WTC11 (cell line): ENCODE results near the gene FSTL4. TPM values are rescaled to one million over a fixed set of nuclear protein-coding genes. Genes with fewer than 3 reads are reported as not detected.
A peak's percentile ranks its signal among the peaks of the same experiment; 100 is the strongest.

Source experiments
- ATAC-seq: fragments of 200-7000 bp; cut with Tn5 transposase; 2 replicates; pipeline ENCODE4 v1.10.0; 2021; ENCODE audit warnings: mild to moderate bottlenecking, moderate library complexity
- CTCF ChIA-PET: fragments of 300-600 bp; sonication (Branson Sonifier 250); formaldehyde crosslinking; loops from one replicate; lab custom pipeline; 2021; ENCODE audit warnings: antibody characterized with exemption; lab: Charles Lee
- POLR2A ChIA-PET: fragments of 350-600 bp; sonication (Branson Sonifier 250); formaldehyde crosslinking; loops from one replicate; lab custom pipeline; 2021; ENCODE audit warnings: antibody characterized with exemption; lab: Charles Lee
- DNase-seq: peaks from one replicate; pipeline ENCODE4 v3.0.0; 2021; ENCODE audit warnings: low spot score
- H3K27ac Mint-ChIP-seq: 2 replicates; pipeline ENCODE4 v1.8.0; 2021; ENCODE audit warnings: mixed read lengths
- H3K27me3 Mint-ChIP-seq: 2 replicates; pipeline ENCODE4 v1.8.0; 2021; ENCODE audit warnings: low read depth, mild to moderate bottlenecking, moderate library complexity, mixed read lengths
- H3K36me3 Mint-ChIP-seq: 2 replicates; pipeline ENCODE4 v1.8.0; 2021; ENCODE audit warnings: mixed read lengths
- H3K4me1 Mint-ChIP-seq: 2 replicates; pipeline ENCODE4 v1.8.0; 2022; ENCODE audit warnings: mixed read lengths
- H3K4me3 Mint-ChIP-seq: 2 replicates; pipeline ENCODE4 v1.8.0; 2021; ENCODE audit warnings: mild to moderate bottlenecking, moderate library complexity, mixed read lengths
- H3K9me3 Mint-ChIP-seq: 2 replicates; pipeline ENCODE4 v1.8.0; 2021; ENCODE audit warnings: mixed read lengths
- ATF1 ChIP-seq: sonication (generic); formaldehyde crosslinking; IDR thresholded peaks from 2 replicates; pipeline ENCODE4 v1.8.1; 2023; ENCODE audit warnings: mild to moderate bottlenecking, moderate library complexity, missing genetic modification reagents
- CBFB ChIP-seq: sonication (generic); formaldehyde crosslinking; IDR thresholded peaks from 2 replicates; pipeline ENCODE4 v1.8.1; 2022; ENCODE audit warnings: mild to moderate bottlenecking, low read depth, missing genetic modification reagents
- GRHL2 ChIP-seq: fragments of 250-450 bp; sonication (Bioruptor Pico); IDR thresholded peaks from 2 replicates; pipeline ENCODE4 v1.8.0; 2022; ENCODE audit warnings: mild to moderate bottlenecking, moderate library complexity; ENCODE audit not compliant: insufficient replicate concordance, severe bottlenecking
- JUN ChIP-seq: sonication (generic); formaldehyde crosslinking; IDR thresholded peaks from 2 replicates; pipeline ENCODE4 v1.8.0; 2023; ENCODE audit warnings: mild to moderate bottlenecking, missing genetic modification reagents
- NR1H2 ChIP-seq: sonication (generic); formaldehyde crosslinking; IDR thresholded peaks from 2 replicates; pipeline ENCODE4 v1.9.0; 2021; ENCODE audit warnings: mild to moderate bottlenecking, moderate library complexity, missing genetic modification reagents
- RELA ChIP-seq: sonication (generic); formaldehyde crosslinking; IDR thresholded peaks from 2 replicates; pipeline ENCODE4 v1.8.1; 2022; ENCODE audit warnings: missing genetic modification reagents, mild to moderate bottlenecking, borderline replicate concordance
- SMAD3 ChIP-seq: sonication (generic); formaldehyde crosslinking; IDR thresholded peaks from 2 replicates; pipeline ENCODE4 v1.8.0; 2022; ENCODE audit warnings: missing genetic modification reagents, mild to moderate bottlenecking, borderline replicate concordance
- SP1 ChIP-seq: sonication (generic); formaldehyde crosslinking; conservative IDR thresholded peaks from 2 replicates; pipeline ENCODE4 v1.8.1; 2022; ENCODE audit warnings: missing genetic modification reagents
- ZNF121 ChIP-seq: sonication (generic); formaldehyde crosslinking; IDR thresholded peaks from 2 replicates; pipeline ENCODE4 v1.8.0; 2023; ENCODE audit warnings: missing genetic modification reagents
- ZNF138 ChIP-seq: sonication (generic); formaldehyde crosslinking; conservative IDR thresholded peaks from 2 replicates; pipeline ENCODE4 v1.8.1; 2022; ENCODE audit warnings: mild to moderate bottlenecking, moderate library complexity, missing genetic modification reagents
- ZNF396 ChIP-seq: fragments of 250-450 bp; sonication (Bioruptor Pico); IDR thresholded peaks from 2 replicates; pipeline ENCODE4 v1.8.0; 2021; ENCODE audit warnings: mild to moderate bottlenecking, moderate library complexity, borderline replicate concordance
- ZNF416 ChIP-seq: fragments of 250-450 bp; sonication (Bioruptor Pico); IDR thresholded peaks from 2 replicates; pipeline ENCODE4 v1.9.0; 2021; ENCODE audit warnings: mild to moderate bottlenecking, inconsistent platforms
- ZNF423 ChIP-seq: fragments of 250-450 bp; sonication (Bioruptor Pico); IDR thresholded peaks from 2 replicates; pipeline ENCODE4 v2.1.2; 2022; ENCODE audit warnings: mild to moderate bottlenecking, moderate library complexity
- total RNA-seq: library from RNA; stranded (reverse); gene quantifications from 3 replicates; pipeline ENCODE4 v1.2.3, GENCODE V29; 2021
- TF ChIP-seq, protein P1 (sequence below): sonication (generic); formaldehyde crosslinking; IDR thresholded peaks from 2 replicates; pipeline ENCODE4 v1.8.0; 2022; ENCODE audit warnings: mild to moderate bottlenecking, missing genetic modification reagents
- TF ChIP-seq, protein P2 (sequence below): fragments of 200-600 bp; IDR thresholded peaks from 2 replicates; pipeline ENCODE4 v1.8.0; 2022; ENCODE audit warnings: antibody characterized with exemption
- TF ChIP-seq, protein P3 (sequence below): sonication (generic); formaldehyde crosslinking; IDR thresholded peaks from 2 replicates; pipeline ENCODE4 v1.8.1; 2022; ENCODE audit warnings: missing genetic modification reagents, borderline replicate concordance
- TF ChIP-seq, protein P4 (sequence below): sonication (generic); formaldehyde crosslinking; IDR thresholded peaks from 2 replicates; pipeline ENCODE4 v1.8.1; 2022; ENCODE audit warnings: low read depth, mild to moderate bottlenecking, moderate library complexity, missing genetic modification reagents, borderline replicate concordance
- TF ChIP-seq, protein P5 (sequence below): fragments of 250-450 bp; sonication (Bioruptor Pico); IDR thresholded peaks from 2 replicates; pipeline ENCODE4 v1.9.0; 2021; ENCODE audit warnings: mild to moderate bottlenecking
- TF ChIP-seq, protein P6 (sequence below): sonication (generic); formaldehyde crosslinking; IDR thresholded peaks from 2 replicates; pipeline ENCODE4 v1.8.1; 2023; ENCODE audit warnings: mild to moderate bottlenecking, moderate library complexity, missing genetic modification reagents
- TF ChIP-seq, protein P7 (sequence below): fragments of 250-450 bp; sonication (Bioruptor Pico); IDR thresholded peaks from 2 replicates; pipeline ENCODE4 v2.1.2; 2022; ENCODE audit warnings: mild to moderate bottlenecking, moderate library complexity
- TF ChIP-seq, protein P8 (sequence below): sonication (generic); formaldehyde crosslinking; conservative IDR thresholded peaks from 2 replicates; pipeline ENCODE4 v1.8.1; 2023; ENCODE audit warnings: mild to moderate bottlenecking, low read depth, missing genetic modification reagents, moderate library complexity

Gene FSTL4
- total RNA-seq, 1 experiment from 2014 or later = 6.1 TPM

DNA sequence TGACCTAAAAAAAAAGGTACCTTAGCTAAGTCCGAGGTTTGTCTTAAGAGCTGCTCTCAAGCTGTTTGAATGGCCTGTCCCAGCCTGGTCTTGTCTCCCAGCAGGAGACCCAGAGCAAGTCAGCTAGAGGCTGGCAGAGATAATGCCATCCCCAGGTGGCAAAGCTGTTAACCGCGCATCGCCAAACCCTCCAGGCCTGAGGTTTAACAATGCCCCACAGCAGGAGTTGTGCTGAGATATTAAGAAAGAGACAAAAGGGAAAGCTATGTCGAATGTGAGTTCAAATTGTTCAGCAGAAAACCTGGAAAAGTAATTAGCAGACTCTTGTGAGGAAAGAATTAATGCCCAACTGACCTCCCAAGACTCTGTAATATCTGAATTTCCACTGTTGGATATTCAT is 187.1 kb downstream of the FSTL4 start:
- no peaks in the 10 kb centered on the region for H3K36me3 Mint-ChIP-seq
- H3K4me1 Mint-ChIP-seq = peaks cover 48% of the 10 kb centered on the region
- H3K4me3 Mint-ChIP-seq = no peak overlapping the region
- CTCF ChIA-PET = interaction anchor here (0.8 to 8.3 kb wide), 13 partner anchors 16 to 520 kb away, joined by 3 to 103 read pairs (median 10); partner anchors contain the start of gene FSTL4
- peaks cover 33% of the 10 kb centered on the region for H3K27me3 Mint-ChIP-seq
- H3K9me3 Mint-ChIP-seq = no peaks in the 10 kb centered on the region
- TF ChIP-seq, protein P1, sequence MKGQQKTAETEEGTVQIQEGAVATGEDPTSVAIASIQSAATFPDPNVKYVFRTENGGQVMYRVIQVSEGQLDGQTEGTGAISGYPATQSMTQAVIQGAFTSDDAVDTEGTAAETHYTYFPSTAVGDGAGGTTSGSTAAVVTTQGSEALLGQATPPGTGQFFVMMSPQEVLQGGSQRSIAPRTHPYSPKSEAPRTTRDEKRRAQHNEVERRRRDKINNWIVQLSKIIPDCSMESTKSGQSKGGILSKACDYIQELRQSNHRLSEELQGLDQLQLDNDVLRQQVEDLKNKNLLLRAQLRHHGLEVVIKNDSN = no peak
- TF ChIP-seq ZNF423 (CRISPR knock-in tag) = peak; percentile 87
- TF ChIP-seq SP1 = 0 out of 2 replicates have a peak, but pooled peaks have one; percentile 24
- DNase-seq (no peak), ATAC-seq (peak; percentile 18)
- POLR2A ChIA-PET = no interaction called here
- no peak overlapping the region for H3K27ac Mint-ChIP-seq

DNA sequence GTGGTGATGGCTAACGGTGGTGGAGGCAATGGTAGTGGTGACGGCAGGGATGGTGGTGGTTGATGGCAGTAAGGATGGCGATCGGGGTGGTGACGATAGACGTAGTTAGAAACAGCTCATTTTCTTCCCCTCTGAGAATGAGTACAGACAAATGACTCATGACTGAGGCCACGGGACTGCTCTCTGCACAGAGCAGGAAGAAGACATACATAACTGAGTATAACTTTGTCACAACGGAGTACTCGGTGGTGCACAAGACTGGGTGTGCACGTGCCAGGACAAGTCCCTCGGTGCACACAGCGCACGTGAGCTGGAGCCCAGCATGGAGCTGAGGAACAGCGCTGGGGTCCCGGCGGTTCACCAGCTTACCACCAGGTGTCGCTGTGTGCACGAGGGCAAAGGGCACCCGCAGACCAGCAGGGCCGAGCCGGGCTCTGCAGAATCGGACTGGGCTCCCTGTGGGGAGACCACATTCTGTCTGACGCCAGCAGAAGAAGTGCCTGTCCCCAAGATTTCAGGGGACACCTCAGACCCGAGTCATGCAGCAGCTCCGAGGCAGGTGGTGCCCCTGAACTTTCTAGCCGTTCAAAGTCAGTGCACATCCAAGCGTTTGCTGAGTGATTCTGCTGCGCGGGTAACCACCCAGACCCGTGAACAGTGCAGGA is 188.6 kb downstream of the FSTL4 start:
- CTCF ChIA-PET = interaction anchor here (0.6 to 8.3 kb wide), 90 partner anchors 8 to 677 kb away, joined by 3 to 103 read pairs (median 4); partner anchors contain the start of gene FSTL4
- Mint-ChIP-seq H3K9me3 (peaks cover 4% of the 10 kb centered on the region), H3K27me3 (peaks cover 33% of the 10 kb centered on the region), H3K36me3 (no peaks in the 10 kb centered on the region), H3K27ac (no peak overlapping the region), H3K4me3 (no peak overlapping the region), H3K4me1 (peaks cover 48% of the 10 kb centered on the region)
- POLR2A ChIA-PET = no interaction called here
- peak; percentile 80 for ATAC-seq
- DNase-seq = peak; percentile 91
- TF ChIP-seq JUN (CRISPR knock-in tag) (peak; percentile 70; the same call in 1 of the 2 replicates), ZNF416 (CRISPR knock-in tag) (no peak), NR1H2 (no peak), CBFB (CRISPR knock-in tag) (no peak), SMAD3 (no peak), RELA (CRISPR knock-in tag) (0 out of 2 replicates have a peak, but pooled peaks have one; percentile 58), GRHL2 (no peak), ATF1 (CRISPR knock-in tag) (no peak), ZNF138 (CRISPR knock-in tag) (no peak), ZNF121 (CRISPR knock-in tag) (no peak), ZNF396 (CRISPR knock-in tag) (no peak)
- TF ChIP-seq, protein P2, sequence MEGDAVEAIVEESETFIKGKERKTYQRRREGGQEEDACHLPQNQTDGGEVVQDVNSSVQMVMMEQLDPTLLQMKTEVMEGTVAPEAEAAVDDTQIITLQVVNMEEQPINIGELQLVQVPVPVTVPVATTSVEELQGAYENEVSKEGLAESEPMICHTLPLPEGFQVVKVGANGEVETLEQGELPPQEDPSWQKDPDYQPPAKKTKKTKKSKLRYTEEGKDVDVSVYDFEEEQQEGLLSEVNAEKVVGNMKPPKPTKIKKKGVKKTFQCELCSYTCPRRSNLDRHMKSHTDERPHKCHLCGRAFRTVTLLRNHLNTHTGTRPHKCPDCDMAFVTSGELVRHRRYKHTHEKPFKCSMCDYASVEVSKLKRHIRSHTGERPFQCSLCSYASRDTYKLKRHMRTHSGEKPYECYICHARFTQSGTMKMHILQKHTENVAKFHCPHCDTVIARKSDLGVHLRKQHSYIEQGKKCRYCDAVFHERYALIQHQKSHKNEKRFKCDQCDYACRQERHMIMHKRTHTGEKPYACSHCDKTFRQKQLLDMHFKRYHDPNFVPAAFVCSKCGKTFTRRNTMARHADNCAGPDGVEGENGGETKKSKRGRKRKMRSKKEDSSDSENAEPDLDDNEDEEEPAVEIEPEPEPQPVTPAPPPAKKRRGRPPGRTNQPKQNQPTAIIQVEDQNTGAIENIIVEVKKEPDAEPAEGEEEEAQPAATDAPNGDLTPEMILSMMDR = peak; percentile 96
- TF ChIP-seq, protein P3, sequence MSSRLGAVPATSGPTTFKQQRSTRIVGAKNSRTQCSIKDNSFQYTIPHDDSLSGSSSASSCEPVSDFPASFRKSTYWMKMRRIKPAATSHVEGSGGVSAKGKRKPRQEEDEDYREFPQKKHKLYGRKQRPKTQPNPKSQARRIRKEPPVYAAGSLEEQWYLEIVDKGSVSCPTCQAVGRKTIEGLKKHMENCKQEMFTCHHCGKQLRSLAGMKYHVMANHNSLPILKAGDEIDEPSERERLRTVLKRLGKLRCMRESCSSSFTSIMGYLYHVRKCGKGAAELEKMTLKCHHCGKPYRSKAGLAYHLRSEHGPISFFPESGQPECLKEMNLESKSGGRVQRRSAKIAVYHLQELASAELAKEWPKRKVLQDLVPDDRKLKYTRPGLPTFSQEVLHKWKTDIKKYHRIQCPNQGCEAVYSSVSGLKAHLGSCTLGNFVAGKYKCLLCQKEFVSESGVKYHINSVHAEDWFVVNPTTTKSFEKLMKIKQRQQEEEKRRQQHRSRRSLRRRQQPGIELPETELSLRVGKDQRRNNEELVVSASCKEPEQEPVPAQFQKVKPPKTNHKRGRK (CRISPR knock-in tag) = no peak
- TF ChIP-seq, protein P4, sequence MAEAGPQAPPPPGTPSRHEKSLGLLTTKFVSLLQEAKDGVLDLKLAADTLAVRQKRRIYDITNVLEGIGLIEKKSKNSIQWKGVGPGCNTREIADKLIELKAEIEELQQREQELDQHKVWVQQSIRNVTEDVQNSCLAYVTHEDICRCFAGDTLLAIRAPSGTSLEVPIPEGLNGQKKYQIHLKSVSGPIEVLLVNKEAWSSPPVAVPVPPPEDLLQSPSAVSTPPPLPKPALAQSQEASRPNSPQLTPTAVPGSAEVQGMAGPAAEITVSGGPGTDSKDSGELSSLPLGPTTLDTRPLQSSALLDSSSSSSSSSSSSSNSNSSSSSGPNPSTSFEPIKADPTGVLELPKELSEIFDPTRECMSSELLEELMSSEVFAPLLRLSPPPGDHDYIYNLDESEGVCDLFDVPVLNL (CRISPR knock-in tag) = no peak
- TF ChIP-seq, protein P1 = peak; percentile 86
- TF ChIP-seq, protein P5, sequence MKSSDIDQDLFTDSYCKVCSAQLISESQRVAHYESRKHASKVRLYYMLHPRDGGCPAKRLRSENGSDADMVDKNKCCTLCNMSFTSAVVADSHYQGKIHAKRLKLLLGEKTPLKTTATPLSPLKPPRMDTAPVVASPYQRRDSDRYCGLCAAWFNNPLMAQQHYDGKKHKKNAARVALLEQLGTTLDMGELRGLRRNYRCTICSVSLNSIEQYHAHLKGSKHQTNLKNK = no peak
- TF ChIP-seq, protein P6, sequence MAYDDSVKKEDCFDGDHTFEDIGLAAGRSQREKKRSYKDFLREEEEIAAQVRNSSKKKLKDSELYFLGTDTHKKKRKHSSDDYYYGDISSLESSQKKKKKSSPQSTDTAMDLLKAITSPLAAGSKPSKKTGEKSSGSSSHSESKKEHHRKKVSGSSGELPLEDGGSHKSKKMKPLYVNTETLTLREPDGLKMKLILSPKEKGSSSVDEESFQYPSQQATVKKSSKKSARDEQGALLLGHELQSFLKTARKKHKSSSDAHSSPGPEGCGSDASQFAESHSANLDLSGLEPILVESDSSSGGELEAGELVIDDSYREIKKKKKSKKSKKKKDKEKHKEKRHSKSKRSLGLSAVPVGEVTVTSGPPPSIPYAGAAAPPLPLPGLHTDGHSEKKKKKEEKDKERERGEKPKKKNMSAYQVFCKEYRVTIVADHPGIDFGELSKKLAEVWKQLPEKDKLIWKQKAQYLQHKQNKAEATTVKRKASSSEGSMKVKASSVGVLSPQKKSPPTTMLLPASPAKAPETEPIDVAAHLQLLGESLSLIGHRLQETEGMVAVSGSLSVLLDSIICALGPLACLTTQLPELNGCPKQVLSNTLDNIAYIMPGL (CRISPR knock-in tag) = no peak; the same call in 1 of the 2 replicates
- TF ChIP-seq, protein P7, sequence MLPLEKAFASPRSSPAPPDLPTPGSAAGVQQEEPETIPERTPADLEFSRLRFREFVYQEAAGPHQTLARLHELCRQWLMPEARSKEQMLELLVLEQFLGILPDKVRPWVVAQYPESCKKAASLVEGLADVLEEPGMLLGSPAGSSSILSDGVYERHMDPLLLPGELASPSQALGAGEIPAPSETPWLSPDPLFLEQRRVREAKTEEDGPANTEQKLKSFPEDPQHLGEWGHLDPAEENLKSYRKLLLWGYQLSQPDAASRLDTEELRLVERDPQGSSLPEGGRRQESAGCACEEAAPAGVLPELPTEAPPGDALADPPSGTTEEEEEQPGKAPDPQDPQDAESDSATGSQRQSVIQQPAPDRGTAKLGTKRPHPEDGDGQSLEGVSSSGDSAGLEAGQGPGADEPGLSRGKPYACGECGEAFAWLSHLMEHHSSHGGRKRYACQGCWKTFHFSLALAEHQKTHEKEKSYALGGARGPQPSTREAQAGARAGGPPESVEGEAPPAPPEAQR (CRISPR knock-in tag) = no peak
- TF ChIP-seq, protein P8, sequence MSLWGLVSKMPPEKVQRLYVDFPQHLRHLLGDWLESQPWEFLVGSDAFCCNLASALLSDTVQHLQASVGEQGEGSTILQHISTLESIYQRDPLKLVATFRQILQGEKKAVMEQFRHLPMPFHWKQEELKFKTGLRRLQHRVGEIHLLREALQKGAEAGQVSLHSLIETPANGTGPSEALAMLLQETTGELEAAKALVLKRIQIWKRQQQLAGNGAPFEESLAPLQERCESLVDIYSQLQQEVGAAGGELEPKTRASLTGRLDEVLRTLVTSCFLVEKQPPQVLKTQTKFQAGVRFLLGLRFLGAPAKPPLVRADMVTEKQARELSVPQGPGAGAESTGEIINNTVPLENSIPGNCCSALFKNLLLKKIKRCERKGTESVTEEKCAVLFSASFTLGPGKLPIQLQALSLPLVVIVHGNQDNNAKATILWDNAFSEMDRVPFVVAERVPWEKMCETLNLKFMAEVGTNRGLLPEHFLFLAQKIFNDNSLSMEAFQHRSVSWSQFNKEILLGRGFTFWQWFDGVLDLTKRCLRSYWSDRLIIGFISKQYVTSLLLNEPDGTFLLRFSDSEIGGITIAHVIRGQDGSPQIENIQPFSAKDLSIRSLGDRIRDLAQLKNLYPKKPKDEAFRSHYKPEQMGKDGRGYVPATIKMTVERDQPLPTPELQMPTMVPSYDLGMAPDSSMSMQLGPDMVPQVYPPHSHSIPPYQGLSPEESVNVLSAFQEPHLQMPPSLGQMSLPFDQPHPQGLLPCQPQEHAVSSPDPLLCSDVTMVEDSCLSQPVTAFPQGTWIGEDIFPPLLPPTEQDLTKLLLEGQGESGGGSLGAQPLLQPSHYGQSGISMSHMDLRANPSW (CRISPR knock-in tag) = no peak
